ENCODE results near the gene PDZD2. TPM values are rescaled to one million over a fixed set of nuclear protein-coding genes. Genes with fewer than 3 reads are reported as not detected.

PDZD2 gene
- total and polyA plus RNA-seq, 7 donors, result 1.2 to 11.7 (median 7.1) TPM

DNA sequence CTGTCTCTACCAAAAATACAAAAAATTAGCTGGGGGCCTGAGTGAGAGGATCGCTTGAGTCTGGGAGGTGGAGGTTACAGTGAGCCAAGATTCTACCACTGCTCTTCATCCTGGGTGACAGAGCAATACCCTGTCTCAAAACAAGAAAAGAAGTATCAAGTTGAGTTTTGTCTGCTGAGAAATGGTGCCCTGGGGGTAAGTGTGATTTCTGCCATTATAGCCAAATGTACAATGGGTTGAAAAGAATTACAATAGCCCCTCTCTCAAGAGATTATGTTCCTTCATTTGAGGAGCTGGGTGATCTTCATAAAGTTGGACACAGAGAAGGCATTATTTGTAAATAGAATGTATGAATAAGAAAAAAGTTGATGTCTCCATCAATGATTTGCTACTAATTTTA, 345.8 kb downstream of the PDZD2 start:
- Histone ChIP-seq H3K4me1 (peaks cover 0 to 17% (median 4%) of the 10 kb centered on the region in 4 donors), H3K27me3 (no peaks in the 10 kb centered on the region), H3K36me3 (no peaks in the 10 kb centered on the region), H3K9me3 (no peaks in the 10 kb centered on the region), H3K27ac (no peak overlapping the region), H3K4me3 (no peak overlapping the region)
- WGBS, 2 donors, result 0 to 3% methylated on average over 1 of the region's 1 CpG
- no peak for DNase-seq
- TF ChIP-seq, protein P1, sequence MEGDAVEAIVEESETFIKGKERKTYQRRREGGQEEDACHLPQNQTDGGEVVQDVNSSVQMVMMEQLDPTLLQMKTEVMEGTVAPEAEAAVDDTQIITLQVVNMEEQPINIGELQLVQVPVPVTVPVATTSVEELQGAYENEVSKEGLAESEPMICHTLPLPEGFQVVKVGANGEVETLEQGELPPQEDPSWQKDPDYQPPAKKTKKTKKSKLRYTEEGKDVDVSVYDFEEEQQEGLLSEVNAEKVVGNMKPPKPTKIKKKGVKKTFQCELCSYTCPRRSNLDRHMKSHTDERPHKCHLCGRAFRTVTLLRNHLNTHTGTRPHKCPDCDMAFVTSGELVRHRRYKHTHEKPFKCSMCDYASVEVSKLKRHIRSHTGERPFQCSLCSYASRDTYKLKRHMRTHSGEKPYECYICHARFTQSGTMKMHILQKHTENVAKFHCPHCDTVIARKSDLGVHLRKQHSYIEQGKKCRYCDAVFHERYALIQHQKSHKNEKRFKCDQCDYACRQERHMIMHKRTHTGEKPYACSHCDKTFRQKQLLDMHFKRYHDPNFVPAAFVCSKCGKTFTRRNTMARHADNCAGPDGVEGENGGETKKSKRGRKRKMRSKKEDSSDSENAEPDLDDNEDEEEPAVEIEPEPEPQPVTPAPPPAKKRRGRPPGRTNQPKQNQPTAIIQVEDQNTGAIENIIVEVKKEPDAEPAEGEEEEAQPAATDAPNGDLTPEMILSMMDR (IDR thresholded peaks at IDR 0.05), result no peak
- no peak for TF ChIP-seq POLR2AphosphoS5 (IDR thresholded peaks at IDR 0.05)
- TF ChIP-seq POLR2A (IDR thresholded peaks at IDR 0.05), result no peak
- TF ChIP-seq EP300 (IDR thresholded peaks at IDR 0.05), result no peak
- intact Hi-C loops (cut with DNase I), result no loop called here

DNA sequence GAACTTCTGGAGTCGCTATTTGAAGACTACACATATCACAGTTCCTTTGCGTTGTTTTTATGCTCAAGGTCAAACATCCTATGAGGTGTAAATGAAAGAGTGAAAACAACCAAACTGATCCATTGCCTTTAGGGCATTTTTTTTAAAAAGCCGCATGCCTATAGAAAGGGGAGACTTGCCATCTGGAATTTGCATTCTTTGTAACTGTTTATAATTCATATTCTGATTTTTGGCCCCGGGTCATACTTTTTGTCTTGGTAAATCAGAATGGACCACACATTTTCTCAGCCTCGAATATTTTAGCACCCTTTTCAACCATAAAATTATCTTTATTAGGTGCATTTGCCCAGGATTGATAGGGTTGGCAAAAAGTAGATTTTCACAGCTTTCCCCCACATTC, 347.2 kb downstream of the PDZD2 start:
- intact Hi-C loops (cut with DNase I), result no loop called here
- no peaks in the 10 kb centered on the region for H3K27me3 ChIP-seq
- H3K9me3 ChIP-seq, result no peaks in the 10 kb centered on the region
- no peak overlapping the region for H3K4me3 ChIP-seq
- WGBS, 2 donors, result 83 to 88% methylated on average over 5 of the region's 5 CpGs
- no peak for DNase-seq
- no peaks in the 10 kb centered on the region for H3K36me3 ChIP-seq
- H3K27ac ChIP-seq, result no peak overlapping the region
- H3K4me1 ChIP-seq, result peaks cover 0 to 17% (median 4%) of the 10 kb centered on the region in 4 donors
- no peak for TF ChIP-seq POLR2AphosphoS5 (IDR thresholded peaks at IDR 0.05)
- TF ChIP-seq, protein P1 (IDR thresholded peaks at IDR 0.05), result no peak
- TF ChIP-seq EP300 (IDR thresholded peaks at IDR 0.05), result no peak
- no peak for TF ChIP-seq POLR2A (IDR thresholded peaks at IDR 0.05)

DNA sequence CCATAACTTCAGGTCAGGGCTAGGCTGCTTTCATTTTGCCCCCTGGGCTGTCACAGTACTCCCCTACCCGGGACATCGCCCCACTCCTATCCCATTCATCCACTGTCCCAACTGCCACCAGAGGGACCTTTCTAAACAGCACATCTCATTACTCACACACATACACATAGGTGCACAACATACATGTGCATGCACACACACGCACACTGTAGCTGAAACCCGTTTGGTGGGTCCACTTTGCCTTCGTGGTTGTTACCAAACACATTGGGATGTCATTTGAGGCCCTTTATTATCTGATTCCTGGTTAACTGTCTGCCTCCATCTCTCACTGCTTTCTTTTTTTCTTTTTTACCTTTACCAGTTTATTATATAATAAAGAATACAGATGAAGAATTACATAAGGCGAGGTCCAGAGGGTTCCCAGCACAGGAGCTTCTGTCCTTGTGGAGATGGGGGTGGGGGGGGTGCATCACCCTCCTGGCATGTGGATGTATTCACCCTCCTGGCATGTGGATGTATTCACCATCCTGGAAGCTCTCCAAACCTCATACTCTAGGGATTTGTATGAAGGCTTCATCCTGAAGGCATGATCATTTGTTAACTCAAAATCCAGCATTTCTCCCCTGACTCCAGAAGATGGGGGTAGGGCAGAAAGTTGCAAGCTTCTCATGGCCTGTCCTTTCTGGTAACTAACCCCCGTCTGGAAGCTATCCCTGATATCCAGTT, 349.2 kb downstream of the PDZD2 start:
- intact Hi-C loops (cut with DNase I), result no loop called here
- Histone ChIP-seq H3K36me3 (no peaks in the 10 kb centered on the region), H3K27me3 (no peaks in the 10 kb centered on the region), H3K4me1 (peaks cover 0 to 16% (median 7%) of the 10 kb centered on the region in 4 donors), H3K27ac (no peak overlapping the region), H3K9me3 (no peaks in the 10 kb centered on the region), H3K4me3 (no peak overlapping the region)
- no peak for TF ChIP-seq EP300 (IDR thresholded peaks at IDR 0.05)
- TF ChIP-seq, protein P1 (IDR thresholded peaks at IDR 0.05), result no peak
- no peak for TF ChIP-seq POLR2A (IDR thresholded peaks at IDR 0.05)
- TF ChIP-seq POLR2AphosphoS5 (IDR thresholded peaks at IDR 0.05), result no peak
- 90 to 91% methylated on average over 7 of the region's 7 CpGs for WGBS, 2 donors
- no peak for DNase-seq

DNA sequence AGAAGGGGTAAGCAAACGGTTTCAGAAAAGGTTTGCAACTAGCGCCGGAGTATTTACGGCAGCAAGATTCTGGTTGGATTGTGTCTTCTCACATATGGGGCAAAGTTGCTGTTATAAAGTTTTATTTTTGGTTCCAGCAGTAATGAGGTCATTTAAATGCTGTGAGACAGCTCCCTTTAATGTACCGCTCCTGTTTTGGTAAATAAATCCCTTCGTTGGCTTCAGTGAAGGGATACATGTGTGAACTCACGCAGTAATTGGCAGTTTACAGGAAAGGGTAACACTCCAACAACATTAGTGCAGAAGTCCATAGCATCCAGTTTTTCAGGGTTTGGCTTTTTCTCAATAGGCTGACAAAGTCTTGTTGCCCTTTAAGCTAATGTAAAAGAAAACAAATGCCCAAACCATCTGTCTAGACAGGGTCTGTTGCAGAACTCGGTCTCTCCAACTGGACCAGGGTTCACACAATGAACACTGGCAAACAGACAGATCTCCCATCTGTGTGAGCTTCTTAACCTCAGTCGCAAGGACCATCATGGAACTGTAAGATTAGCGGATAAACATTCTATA, 351.2 kb downstream of the PDZD2 start:
- no peaks in the 10 kb centered on the region for H3K36me3 ChIP-seq
- 37 to 71% methylated on average over 10 of the region's 10 CpGs for WGBS, 2 donors
- TF ChIP-seq POLR2A (IDR thresholded peaks at IDR 0.05) (no peak), EP300 (IDR thresholded peaks at IDR 0.05) (no peak), POLR2AphosphoS5 (IDR thresholded peaks at IDR 0.05) (no peak)
- TF ChIP-seq, protein P1 (IDR thresholded peaks at IDR 0.05), result no peak
- intact Hi-C loops (cut with DNase I), result no loop called here
- no peaks in the 10 kb centered on the region for H3K9me3 ChIP-seq
- no peak overlapping the region for H3K27ac ChIP-seq
- no peaks in the 10 kb centered on the region for H3K27me3 ChIP-seq
- H3K4me3 ChIP-seq, result no peak overlapping the region
- no peak for DNase-seq
- H3K4me1 ChIP-seq, result peaks cover 0 to 21% (median 4%) of the 10 kb centered on the region in 4 donors

Data from sigmoid colon (tissue), 7 donors.